H1 (cell line): Measurements from ENCODE around the gene RBM34. TPM values are rescaled to one million over a fixed set of nuclear protein-coding genes. Genes with fewer than 3 reads are reported as not detected.

ENCODE experiments used
- CTCF ChIA-PET: fragments of 300-600 bp; sonication (Branson Sonifier 250); formaldehyde crosslinking; loops from one replicate; lab custom pipeline; 2021; ENCODE audit not compliant: partially characterized antibody; lab: Charles Lee
- POLR2A ChIA-PET: fragments of 300-600 bp; sonication (Branson Sonifier 250); formaldehyde crosslinking; loops from one replicate; lab custom pipeline; 2021; ENCODE audit warnings: inconsistent platforms; ENCODE audit not compliant: partially characterized antibody; lab: Charles Lee
- DNase-seq, 2 experiments: peaks; one replicate each; pipeline versions ENCODE4 v3.0.0 to v3.0.0-alpha.2; 2010 to 2022; ENCODE audit warnings: low spot score in 2 of 2, low read depth in 1 of 2, mixed read lengths in 1 of 2
- FAIRE-seq: peaks from 2 replicates; lab custom pipeline; 2011; peaks lifted over from hg19 to GRCh38; lab: Jason Lieb, UNC
- H2AFZ ChIP-seq: 2 replicates; pipeline ENCODE4 v1.8.1; 2012; ENCODE audit warnings: low read length, inconsistent platforms
- H2AK5ac ChIP-seq: 2 replicates; pipeline ENCODE4 v1.6.1; 2013; ENCODE audit warnings: low read depth, low read length
- H2BK120ac ChIP-seq: replicated peaks from 2 replicates; pipeline ENCODE3; 2013; ENCODE audit warnings: low read depth, low read length, inconsistent platforms
- H2BK12ac ChIP-seq: 2 replicates; pipeline ENCODE4 v1.6.1; 2013; ENCODE audit warnings: low read depth, low read length
- H2BK15ac ChIP-seq: 2 replicates; pipeline ENCODE4 v1.6.1; 2013; ENCODE audit warnings: low read length
- H2BK20ac ChIP-seq: 2 replicates; pipeline ENCODE4 v1.6.1; 2013; ENCODE audit warnings: low read length
- H2BK5ac ChIP-seq: 2 replicates; pipeline ENCODE4 v1.6.1; 2013; ENCODE audit warnings: low read depth, low read length
- H3K14ac ChIP-seq: 2 replicates; pipeline ENCODE4 v1.6.1; 2013; ENCODE audit warnings: inconsistent platforms; ENCODE audit not compliant: insufficient read length
- H3K18ac ChIP-seq: 2 replicates; pipeline ENCODE4 v1.6.1; 2013; ENCODE audit warnings: low read length; ENCODE audit errors: extremely low read depth
- H3K23ac ChIP-seq: 2 replicates; pipeline ENCODE4 v1.6.1; 2013; ENCODE audit warnings: inconsistent platforms; ENCODE audit not compliant: insufficient read length
- H3K23me2 ChIP-seq: 2 replicates; pipeline ENCODE4 v1.6.1; 2013; ENCODE audit warnings: low read depth, low read length
- H3K27ac ChIP-seq: 2 replicates; pipeline ENCODE4 v1.6.1; 2011; ENCODE audit warnings: low read depth, low read length, inconsistent platforms
- H3K27me3 ChIP-seq, 4 experiments: replicated peaks in 1 of 4; 1 replicate in 1 of 4; 2 replicates in 3 of 4; pipeline versions ENCODE4 v1.6.1 to v1.8.1; 2011 to 2013; ENCODE audit warnings: low read length in 3 of 4, mild to moderate bottlenecking in 3 of 4, inconsistent platforms in 2 of 4, mixed read lengths in 2 of 4, moderate library complexity in 1 of 4; ENCODE audit not compliant: control insufficient read depth in 3 of 4, insufficient read depth in 3 of 4; ENCODE audit errors: extremely low read depth in 1 of 4
- H3K36me3 ChIP-seq, 4 experiments: 2 replicates each; pipeline versions ENCODE4 v1.6.1 to v1.8.1; 2011 to 2013; ENCODE audit warnings: mild to moderate bottlenecking in 4 of 4, low read length in 3 of 4, moderate library complexity in 2 of 4, control low read depth in 1 of 4, inconsistent platforms in 1 of 4; ENCODE audit not compliant: insufficient read depth in 4 of 4, control insufficient read depth in 2 of 4
- H3K4ac ChIP-seq: replicated peaks from 2 replicates; pipeline ENCODE3; 2013; ENCODE audit warnings: low read length, low read depth, mixed read lengths, inconsistent platforms; ENCODE audit not compliant: insufficient read length
- H3K4me1 ChIP-seq, 4 experiments: replicated peaks in 1 of 4; 1 replicate in 1 of 4; 2 replicates in 3 of 4; pipeline versions ENCODE4 v1.6.1 to v1.8.1; 2011 to 2013; ENCODE audit warnings: low read length in 3 of 4, inconsistent platforms in 2 of 4, mixed read lengths in 1 of 4; ENCODE audit not compliant: insufficient read depth in 4 of 4, control insufficient read depth in 3 of 4
- H3K4me2 ChIP-seq, 2 experiments: 2 replicates each; pipeline versions ENCODE4 v1.6.1 to v1.8.1; 2011 to 2013; ENCODE audit warnings: low read depth in 2 of 2, low read length in 2 of 2, control low read depth in 1 of 2, inconsistent platforms in 1 of 2, mild to moderate bottlenecking in 1 of 2; ENCODE audit not compliant: insufficient read depth in 1 of 2
- H3K4me3 ChIP-seq, 4 experiments: fragments of 200-600, 300-600 bp in 1 of 4; sonication (generic), shearing (Covaris generic), sonication (Bioruptor Twin) in 1 of 4; 2 replicates each; pipeline versions ENCODE4 v1.5.1 to v1.8.1; 2011 to 2016; ENCODE audit warnings: low read length in 4 of 4, low read depth in 3 of 4, control low read depth in 2 of 4, inconsistent platforms in 2 of 4, mild to moderate bottlenecking in 2 of 4, mixed read lengths in 1 of 4, moderate library complexity in 1 of 4; ENCODE audit not compliant: insufficient read depth in 2 of 4; ENCODE audit errors: extremely low read depth in 1 of 4
- H3K56ac ChIP-seq: replicated peaks from 2 replicates; pipeline ENCODE3; 2013; ENCODE audit warnings: low read depth, mild to moderate bottlenecking, mixed read lengths, low read length, inconsistent platforms; ENCODE audit not compliant: insufficient read length
- H3K79me1 ChIP-seq: 2 replicates; pipeline ENCODE4 v1.6.1; 2013; ENCODE audit warnings: low read depth, low read length, control low read depth
- H3K79me2 ChIP-seq, 2 experiments: 2 replicates each; pipeline versions ENCODE4 v1.6.1 to v1.8.1; 2012 to 2013; ENCODE audit warnings: low read length in 2 of 2, mild to moderate bottlenecking in 2 of 2, inconsistent platforms in 1 of 2; ENCODE audit not compliant: insufficient read depth in 2 of 2, control insufficient read depth in 1 of 2
- H3K9ac ChIP-seq, 4 experiments: replicated peaks in 1 of 4; 1 replicate in 1 of 4; 2 replicates in 3 of 4; pipeline versions ENCODE4 v1.6.1 to v1.8.1; 2011 to 2013; ENCODE audit warnings: low read depth in 3 of 4, low read length in 3 of 4, control low read depth in 2 of 4, mild to moderate bottlenecking in 2 of 4, moderate library complexity in 2 of 4, inconsistent platforms in 1 of 4; ENCODE audit errors: extremely low read depth in 1 of 4
- H3K9me3 ChIP-seq, 2 experiments: 2 replicates each; pipeline versions ENCODE4 v1.6.1 to v1.8.1; 2012 to 2013; ENCODE audit warnings: mild to moderate bottlenecking in 2 of 2, moderate library complexity in 2 of 2, control low read depth in 1 of 2, inconsistent platforms in 1 of 2, low read depth in 1 of 2, low read length in 1 of 2, mixed read lengths in 1 of 2; ENCODE audit not compliant: insufficient read depth in 2 of 2
- H4K20me1 ChIP-seq, 2 experiments: replicated peaks in 1 of 2; 2 replicates each; pipeline versions ENCODE3 to v1.8.1; 2011 to 2013; ENCODE audit warnings: inconsistent platforms in 2 of 2, low read length in 2 of 2, mild to moderate bottlenecking in 1 of 2; ENCODE audit not compliant: insufficient read depth in 2 of 2, control insufficient read depth in 1 of 2
- H4K5ac ChIP-seq: 2 replicates; pipeline ENCODE4 v1.6.1; 2013; ENCODE audit warnings: low read length, low read depth, mixed read lengths, inconsistent platforms; ENCODE audit not compliant: insufficient read length
- H4K8ac ChIP-seq: 2 replicates; pipeline ENCODE4 v1.8.0; 2013; ENCODE audit warnings: mild to moderate bottlenecking, moderate library complexity, low read length, inconsistent platforms; ENCODE audit not compliant: insufficient read depth; ENCODE audit errors: extremely low read depth
- H4K91ac ChIP-seq: replicated peaks from 2 replicates; pipeline ENCODE3; 2013; ENCODE audit warnings: low read length, mixed read lengths, inconsistent platforms; ENCODE audit not compliant: insufficient read length
- BCL11A ChIP-seq, 2 experiments: IDR thresholded peaks; one replicate each; pipeline ENCODE4 v1.6.1; 2011; ENCODE audit warnings: low read depth in 2 of 2, low read length in 2 of 2, mild to moderate bottlenecking in 2 of 2
- CBX8 ChIP-seq: fragments of 300-800, 300-1000 bp; sonication (generic); IDR thresholded peaks from 2 replicates; pipeline ENCODE4 v1.7.1; 2016; ENCODE audit warnings: low read depth, low read length, borderline replicate concordance
- EGR1 ChIP-seq: IDR thresholded peaks from 2 replicates; pipeline ENCODE4 v1.6.1; 2011; ENCODE audit warnings: low read depth, low read length, borderline replicate concordance
- EZH2 ChIP-seq: fragments of 200-600 bp; sonication (generic); IDR thresholded peaks from 2 replicates; pipeline ENCODE4 v1.7.1; 2012; ENCODE audit warnings: low read depth, mild to moderate bottlenecking, moderate library complexity, low read length, inconsistent platforms; ENCODE audit not compliant: severe bottlenecking
- FOSL1 ChIP-seq: IDR thresholded peaks from 2 replicates; pipeline ENCODE4 v1.6.1; 2011; ENCODE audit warnings: mild to moderate bottlenecking, low read depth, low read length, moderate library complexity; ENCODE audit not compliant: insufficient read depth
- JUND ChIP-seq: IDR thresholded peaks from 2 replicates; pipeline ENCODE4 v1.6.1; 2011; ENCODE audit warnings: mild to moderate bottlenecking, improper control_type of control experiment, low read length
- MAFK ChIP-seq: IDR thresholded peaks from 2 replicates; pipeline ENCODE4 v1.6.1; 2012; ENCODE audit warnings: low read depth, mild to moderate bottlenecking, improper control_type of control experiment, low read length
- PHF8 ChIP-seq: fragments of 200-600 bp; sonication (generic); conservative IDR thresholded peaks from 2 replicates; pipeline ENCODE4 v1.7.1; 2012; ENCODE audit warnings: low read depth, mild to moderate bottlenecking, inconsistent platforms, low read length, moderate library complexity
- POLR2AphosphoS5 ChIP-seq: IDR thresholded peaks from 2 replicates; pipeline ENCODE4 v1.6.1; 2011; ENCODE audit warnings: low read depth, low read length
- POU5F1 ChIP-seq: IDR thresholded peaks from 2 replicates; pipeline ENCODE4 v1.6.1; 2011; ENCODE audit warnings: low read depth, mild to moderate bottlenecking, low read length, moderate library complexity
- RBBP5 ChIP-seq: IDR thresholded peaks from 2 replicates; pipeline ENCODE4 v1.7.1; 2012; ENCODE audit warnings: low read depth, mild to moderate bottlenecking, inconsistent platforms, low read length, moderate library complexity, borderline replicate concordance
- RNF2 ChIP-seq: fragments of 200-900, 300-1000 bp; sonication (generic); IDR thresholded peaks from 2 replicates; pipeline ENCODE4 v1.7.1; 2016; ENCODE audit warnings: borderline replicate concordance, low read depth, mild to moderate bottlenecking, antibody characterized with exemption, low read length; ENCODE audit not compliant: poor library complexity, severe bottlenecking; ENCODE audit errors: missing control alignments
- SIRT6 ChIP-seq: IDR thresholded peaks from one replicate; pipeline ENCODE4 v1.7.1; 2012; ENCODE audit warnings: low read length, inconsistent platforms
- SIX5 ChIP-seq: IDR thresholded peaks from 2 replicates; pipeline ENCODE4 v1.6.1; 2011; ENCODE audit warnings: mild to moderate bottlenecking, low read depth, low read length
- SP2 ChIP-seq: IDR thresholded peaks from 2 replicates; pipeline ENCODE4 v1.6.1; 2012; ENCODE audit warnings: mild to moderate bottlenecking, low read length, inconsistent platforms
- WGBS, 2 experiments: shearing (Covaris generic) in 1 of 2; methylation state at CpG; one replicate each; pipeline versions ENCODE4 v1.1.6 to v1.1.7; 2013 to 2015; ENCODE audit warnings: low lambda C conversion rate in 2 of 2, mixed read lengths in 2 of 2, inconsistent platforms in 1 of 2, low coverage in 1 of 2, missing lambda C conversion rate in 1 of 2; ENCODE audit not compliant: insufficient replicate concordance in 2 of 2, insufficient coverage in 1 of 2, insufficient read length in 1 of 2; ENCODE audit errors: extremely low coverage in 1 of 2, missing lambda C conversion rate in 1 of 2; 5-methylcytosine and 5-hydroxymethylcytosine counted together
- polyA plus RNA-seq, 7 experiments: library from polyadenylated mRNA; depleted of rRNA in 3 of 7; stranded (reverse) in 5 of 7; unstranded in 2 of 7; fragments of >200 nt in 5 of 7; fragments of 200-250 nt in 2 of 7; gene quantifications; 1 replicate in 5 of 7; 2 replicates in 1 of 7; 4 replicates in 1 of 7; pipeline versions ENCODE4 v1.2.1 to v1.2.3, GENCODE V29; 2011 to 2013; ENCODE audit warnings: missing spikeins in 2 of 7, mixed read lengths in 2 of 7
- total RNA-seq: library from RNA; stranded (reverse); fragmentation: NEBNext Ultra II Directional; extraction: Animal tissue kit (Norgen Biotek cat#: 25700); gene quantifications from 2 replicates; pipeline ENCODE4 v1.2.1, GENCODE V29; 2021

Gene RBM34
- total and polyA plus RNA-seq, 2 of the 8 experiments (the other 6 are each of a cell fraction or from before 2014, with no cell fraction given): 18.8 to 108 TPM

DNA sequence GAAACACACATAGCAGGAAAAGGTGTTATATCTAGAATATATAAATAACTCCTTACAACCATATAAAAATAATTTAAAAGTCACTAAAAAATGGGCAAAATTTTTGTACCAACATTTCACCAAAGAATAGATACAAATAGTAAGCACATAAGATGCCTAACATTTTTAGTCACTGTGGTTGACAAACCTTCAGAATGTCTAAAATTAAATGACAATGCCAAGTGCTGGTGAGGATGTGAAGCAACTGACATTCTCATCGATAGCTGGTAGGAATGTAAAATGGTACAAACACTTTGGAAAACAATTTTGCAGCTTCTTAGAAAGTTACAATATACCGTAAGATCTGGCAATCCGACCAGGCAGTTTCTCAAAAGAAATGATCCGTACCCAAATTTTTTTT is 18.1 kb downstream of the RBM34 start:
- Histone ChIP-seq H3K27ac (no peak overlapping the region), H3K4me2 (no peak overlapping the region), H3K4me1 (no peaks in the 10 kb centered on the region), H3K9ac (no peak overlapping the region), H3K9me3 (no peaks in the 10 kb centered on the region), H4K8ac (no peak overlapping the region), H3K79me2 (peaks cover 0 to 7% of the 10 kb centered on the region in 2 experiments; a peak in 1 of 4 replicates), H3K23ac (no peak overlapping the region), H3K23me2 (no peaks in the 10 kb centered on the region), H4K20me1 (peaks cover 5 to 7% of the 10 kb centered on the region in 2 experiments), H2BK5ac (no peak overlapping the region), H2BK120ac (no peak overlapping the region), H3K36me3 (peaks cover 16 to 71% (median 39%) of the 10 kb centered on the region in 4 experiments), H3K4me3 (no peak overlapping the region), H3K79me1 (peaks cover 2% of the 10 kb centered on the region), H3K18ac (no peak overlapping the region), H2BK15ac (no peak overlapping the region), H2BK12ac (no peak overlapping the region), H4K5ac (no peak overlapping the region), H2AFZ (no peak overlapping the region), H2BK20ac (no peak overlapping the region), H4K91ac (no peak overlapping the region), H3K14ac (no peak overlapping the region), H3K56ac (no peak overlapping the region), H2AK5ac (no peak overlapping the region), H3K4ac (no peak overlapping the region), H3K27me3 (no peaks in the 10 kb centered on the region)
- ChIA-PET CTCF (interaction anchor here (0.7 to 1.2 kb wide), 2 partner anchors 108 to 272 kb away, joined by 3 read pairs; no protein-coding TSS in a partner anchor), POLR2A (interaction anchor here (0.8 to 8.0 kb wide), 5 partner anchors 10 to 32 kb away, joined by 3 to 63 read pairs (median 10); partner anchors contain the start of genes RBM34 and TOMM20)
- 92% methylated on average over 4 of the region's 4 CpGs; no CpG with 5 or more reads in 1 of the 2 experiments for WGBS, 2 experiments
- no peak for DNase-seq
- FAIRE-seq: no peak
- TF ChIP-seq RBBP5 (no peak), CBX8 (no peak), MAFK (no peak), SIX5 (no peak), BCL11A (IDR thresholded peaks at IDR 0.05; ENCODE audit: low read depth in 2 of 2, low read length in 2 of 2) (no peak), FOSL1 (no peak), JUND (no peak), EGR1 (no peak), RNF2 (no peak), EZH2 (no peak), SIRT6 (no peak), PHF8 (no peak), SP2 (no peak), POLR2AphosphoS5 (no peak), POU5F1 (no peak)
